Sigmoid colon (tissue), 7 donors: ENCODE measurements around the gene AQP5. TPM values are rescaled to one million over a fixed set of nuclear protein-coding genes. Genes with fewer than 3 reads are reported as not detected.

ENCODE experiments used
- DNase-seq: peaks from one replicate; pipeline ENCODE4 v3.0.0-alpha.2; 2019
- H3K27ac ChIP-seq, 4 donors: fragments of 200-600 bp; sonication (generic); one replicate each; pipeline ENCODE4 v1.5.1; 2016 to 2019; ENCODE audit warnings: mild to moderate bottlenecking in 1 of 4
- H3K27me3 ChIP-seq, 3 donors: fragments of 200-600 bp; sonication (generic); one replicate each; pipeline ENCODE4 v1.5.1; 2019; ENCODE audit warnings: mild to moderate bottlenecking in 1 of 3
- H3K36me3 ChIP-seq, 4 donors: fragments of 200-600 bp; sonication (generic); one replicate each; pipeline ENCODE4 v1.5.1; 2016 to 2019
- H3K4me1 ChIP-seq, 4 donors: fragments of 200-600 bp; sonication (generic); one replicate each; pipeline ENCODE4 v1.5.1; 2017 to 2019
- H3K4me3 ChIP-seq, 4 donors: fragments of 200-600 bp; sonication (generic); one replicate each; pipeline ENCODE4 v1.5.1; 2017 to 2019; ENCODE audit warnings: mild to moderate bottlenecking in 2 of 4, moderate library complexity in 1 of 4
- H3K9me3 ChIP-seq, 4 donors: fragments of 200-600 bp in 3 of 4; sonication (generic) in 3 of 4; one replicate each; pipeline versions ENCODE4 v1.5.1 to v1.6.1; 2013 to 2019
- EP300 ChIP-seq, 4 donors: sonication (generic); formaldehyde crosslinking; IDR thresholded peaks; one replicate each; pipeline ENCODE4 v1.6.1; 2017; ENCODE audit warnings: antibody characterized with exemption in 4 of 4
- POLR2A ChIP-seq, 2 donors: fragments of 450-650 bp; IDR thresholded peaks; one replicate each; pipeline ENCODE4 v1.6.1; 2016; ENCODE audit warnings: antibody characterized with exemption in 2 of 2, mild to moderate bottlenecking in 2 of 2, moderate library complexity in 2 of 2
- POLR2AphosphoS5 ChIP-seq, 4 donors: sonication (generic); formaldehyde crosslinking; IDR thresholded peaks; one replicate each; pipeline ENCODE4 v1.6.1; 2017; ENCODE audit warnings: antibody characterized with exemption in 4 of 4
- WGBS, 2 donors: extraction: QIAGEN DNeasy Blood & Tissue Kit; methylation state at CpG; one replicate each; pipeline ENCODE4 v1.1.7; 2013; 5-methylcytosine and 5-hydroxymethylcytosine counted together
- intact Hi-C: fragments of 100-400 bp; cut with DNase I; formaldehyde crosslinking; loops from one replicate; pipeline ENCODE4 v1.15.1; 2023
- polyA plus RNA-seq, 3 donors: library from polyadenylated mRNA; stranded (reverse); fragments of 200-250 nt; gene quantifications; one replicate each; pipeline ENCODE4 v1.2.3, GENCODE V29; 2013
- total RNA-seq, 4 donors: library from RNA; depleted of rRNA; stranded (reverse); fragments of >200 nt; gene quantifications; one replicate each; pipeline ENCODE4 v1.1.0, GENCODE V29; 2016
- TF ChIP-seq, protein P1 (sequence below), 4 experiments: fragments of 450-650 bp in 3 of 4; fragments of 200-600 bp in 1 of 4; IDR thresholded peaks; one replicate each; pipeline ENCODE4 v1.5.1; 2016 to 2019; ENCODE audit warnings: antibody characterized with exemption in 4 of 4, mild to moderate bottlenecking in 3 of 4, moderate library complexity in 2 of 4
- donor health status: healthy with polysubstance abuse.
- donor health status: Bipolar disorder and iron deficiency.
- donor health status: healthy.

The AQP5 gene
- total and polyA plus RNA-seq, 7 donors, result 0.09 TPM; not detected in 6

DNA sequence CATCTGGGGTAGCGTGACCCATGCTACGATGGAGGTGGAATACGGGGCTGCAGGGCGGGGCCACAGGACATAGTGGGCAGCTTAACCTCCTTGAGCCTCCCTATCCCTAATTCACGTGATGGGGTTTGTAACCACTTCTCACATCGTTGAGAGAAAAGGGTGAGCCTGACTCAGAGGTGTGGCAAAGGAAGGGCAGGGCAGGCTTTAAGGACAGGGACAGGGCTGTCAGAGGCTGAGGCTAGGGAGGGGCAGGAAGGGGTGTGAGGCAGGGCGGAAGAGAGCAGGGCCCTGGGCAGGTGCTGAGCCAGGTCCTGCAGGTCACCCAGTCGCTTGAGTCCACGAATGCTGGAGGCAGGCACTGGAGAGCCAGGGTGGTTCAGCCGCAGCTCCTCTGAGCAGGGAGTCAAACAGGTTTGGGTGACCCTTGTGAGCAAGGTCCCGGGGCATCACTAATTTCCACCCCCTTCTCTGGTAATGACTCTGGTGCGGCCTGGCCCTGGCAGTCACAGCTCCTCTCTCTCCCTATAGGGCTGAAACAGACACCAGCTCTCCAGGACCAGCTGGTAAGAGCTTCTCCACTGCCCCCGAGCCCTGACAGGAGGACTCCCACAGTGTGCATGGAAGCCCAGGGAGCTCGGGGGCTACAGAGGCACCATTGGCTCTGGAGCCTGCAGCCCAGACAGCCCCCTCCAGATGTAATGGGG is 18.6 kb upstream of the AQP5 start:
- Histone ChIP-seq H3K27me3 (no peaks in the 10 kb centered on the region), H3K4me1 (peaks cover 0 to 9% (median 8%) of the 10 kb centered on the region in 4 donors), H3K4me3 (no peak overlapping the region), H3K9me3 (no peaks in the 10 kb centered on the region), H3K27ac (no peak overlapping the region), H3K36me3 (no peaks in the 10 kb centered on the region)
- no peak for DNase-seq
- WGBS, 2 donors, result 50 to 71% methylated on average over 14 of the region's 14 CpGs
- no peak for TF ChIP-seq EP300 (IDR thresholded peaks at IDR 0.05)
- TF ChIP-seq POLR2A (IDR thresholded peaks at IDR 0.05), result no peak
- no peak for TF ChIP-seq POLR2AphosphoS5 (IDR thresholded peaks at IDR 0.05)
- intact Hi-C loops, result no loop called here

DNA sequence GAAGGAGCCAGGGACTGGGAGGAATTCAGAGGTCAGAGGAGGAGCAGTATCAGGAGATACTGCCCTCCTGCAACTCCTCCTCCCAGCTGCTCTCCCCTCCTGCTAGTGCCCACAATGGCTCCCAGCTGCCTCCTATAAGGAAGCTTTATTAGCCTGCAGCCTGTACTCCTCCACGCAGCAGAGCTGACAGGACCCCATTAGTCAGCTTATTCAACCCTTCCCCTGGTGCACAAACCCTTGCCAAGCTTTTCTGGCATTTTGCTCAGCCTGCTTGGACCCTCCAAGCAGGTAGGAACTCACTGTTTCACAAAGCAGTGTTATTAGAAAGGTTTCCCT is 18.1 kb upstream of the AQP5 start:
- no peaks in the 10 kb centered on the region for H3K27me3 ChIP-seq
- no peak overlapping the region for H3K4me3 ChIP-seq
- intact Hi-C loops, result no loop called here
- no peaks in the 10 kb centered on the region for H3K36me3 ChIP-seq
- no peaks in the 10 kb centered on the region for H3K9me3 ChIP-seq
- H3K4me1 ChIP-seq, result peaks cover 0 to 9% (median 8%) of the 10 kb centered on the region in 4 donors
- no peak overlapping the region for H3K27ac ChIP-seq
- 87 to 90% methylated on average over 1 of the region's 1 CpG for WGBS, 2 donors
- TF ChIP-seq POLR2AphosphoS5 (IDR thresholded peaks at IDR 0.05) (no peak), POLR2A (IDR thresholded peaks at IDR 0.05) (no peak), EP300 (IDR thresholded peaks at IDR 0.05) (no peak)
- TF ChIP-seq, protein P1, sequence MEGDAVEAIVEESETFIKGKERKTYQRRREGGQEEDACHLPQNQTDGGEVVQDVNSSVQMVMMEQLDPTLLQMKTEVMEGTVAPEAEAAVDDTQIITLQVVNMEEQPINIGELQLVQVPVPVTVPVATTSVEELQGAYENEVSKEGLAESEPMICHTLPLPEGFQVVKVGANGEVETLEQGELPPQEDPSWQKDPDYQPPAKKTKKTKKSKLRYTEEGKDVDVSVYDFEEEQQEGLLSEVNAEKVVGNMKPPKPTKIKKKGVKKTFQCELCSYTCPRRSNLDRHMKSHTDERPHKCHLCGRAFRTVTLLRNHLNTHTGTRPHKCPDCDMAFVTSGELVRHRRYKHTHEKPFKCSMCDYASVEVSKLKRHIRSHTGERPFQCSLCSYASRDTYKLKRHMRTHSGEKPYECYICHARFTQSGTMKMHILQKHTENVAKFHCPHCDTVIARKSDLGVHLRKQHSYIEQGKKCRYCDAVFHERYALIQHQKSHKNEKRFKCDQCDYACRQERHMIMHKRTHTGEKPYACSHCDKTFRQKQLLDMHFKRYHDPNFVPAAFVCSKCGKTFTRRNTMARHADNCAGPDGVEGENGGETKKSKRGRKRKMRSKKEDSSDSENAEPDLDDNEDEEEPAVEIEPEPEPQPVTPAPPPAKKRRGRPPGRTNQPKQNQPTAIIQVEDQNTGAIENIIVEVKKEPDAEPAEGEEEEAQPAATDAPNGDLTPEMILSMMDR (IDR thresholded peaks at IDR 0.05), result no peak
- no peak for DNase-seq

DNA sequence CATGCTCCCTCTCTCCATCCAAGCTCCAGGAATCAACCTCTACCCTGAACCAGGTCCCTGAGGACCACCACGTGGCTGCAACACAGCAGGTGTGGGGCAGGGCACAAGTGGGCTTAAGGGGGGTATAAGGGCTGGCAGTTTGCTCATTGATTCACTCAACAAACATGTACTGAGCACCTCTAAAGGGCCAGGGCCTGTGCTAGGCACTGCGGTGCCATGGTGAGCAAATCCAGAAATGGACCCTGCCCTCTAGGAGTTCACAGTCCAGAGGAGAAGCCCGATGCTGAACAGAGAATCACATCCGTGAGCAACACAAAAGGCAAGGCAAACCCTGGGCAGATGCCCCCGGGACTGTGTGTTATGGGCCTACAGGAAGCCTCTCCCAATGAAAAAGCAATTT is 17.6 kb upstream of the AQP5 start:
- DNase-seq, result no peak
- Histone ChIP-seq H3K9me3 (no peaks in the 10 kb centered on the region), H3K27ac (no peak overlapping the region), H3K27me3 (no peaks in the 10 kb centered on the region), H3K4me3 (no peak overlapping the region), H3K4me1 (peaks cover 0 to 9% (median 8%) of the 10 kb centered on the region in 4 donors), H3K36me3 (no peaks in the 10 kb centered on the region)
- WGBS, 2 donors, result 87 to 92% methylated on average over 5 of the region's 5 CpGs
- intact Hi-C loops, result no loop called here
- TF ChIP-seq, protein P1 (IDR thresholded peaks at IDR 0.05), result no peak
- TF ChIP-seq POLR2A (IDR thresholded peaks at IDR 0.05), result no peak
- TF ChIP-seq POLR2AphosphoS5 (IDR thresholded peaks at IDR 0.05), result no peak
- TF ChIP-seq EP300 (IDR thresholded peaks at IDR 0.05), result no peak

DNA sequence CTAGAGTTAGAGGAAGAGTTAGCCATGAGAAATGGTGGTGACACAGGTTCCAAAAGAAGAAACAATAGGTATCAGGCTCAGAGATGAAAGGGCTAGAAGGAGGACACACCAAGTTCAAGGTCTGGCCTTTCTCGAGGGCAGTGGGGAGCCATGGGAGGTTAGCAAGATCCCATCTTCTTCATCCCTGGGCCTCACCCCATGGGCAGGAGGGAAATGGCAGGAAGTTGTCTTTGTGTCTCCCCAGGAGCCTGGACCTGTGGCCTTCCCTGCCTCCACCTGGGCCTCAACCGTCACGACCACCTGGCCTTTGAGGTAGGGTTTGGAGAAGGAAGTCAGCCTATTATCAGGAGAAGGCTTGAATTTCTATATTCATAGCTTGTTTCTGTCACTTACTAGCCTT is 17.0 kb upstream of the AQP5 start:
- DNase-seq, result no peak
- Histone ChIP-seq H3K27me3 (no peaks in the 10 kb centered on the region), H3K9me3 (no peaks in the 10 kb centered on the region), H3K36me3 (no peaks in the 10 kb centered on the region), H3K27ac (no peak overlapping the region), H3K4me1 (peaks cover 0 to 9% (median 8%) of the 10 kb centered on the region in 4 donors), H3K4me3 (no peak overlapping the region)
- TF ChIP-seq POLR2A (IDR thresholded peaks at IDR 0.05) (no peak), EP300 (IDR thresholded peaks at IDR 0.05) (no peak), POLR2AphosphoS5 (IDR thresholded peaks at IDR 0.05) (no peak)
- TF ChIP-seq, protein P1 (IDR thresholded peaks at IDR 0.05), result no peak
- WGBS, 2 donors, result 92 to 94% methylated on average over 3 of the region's 3 CpGs
- intact Hi-C loops, result loop anchor here (5.0 kb wide), 1 partner anchor 77 kb away; no protein-coding TSS in a partner anchor

DNA sequence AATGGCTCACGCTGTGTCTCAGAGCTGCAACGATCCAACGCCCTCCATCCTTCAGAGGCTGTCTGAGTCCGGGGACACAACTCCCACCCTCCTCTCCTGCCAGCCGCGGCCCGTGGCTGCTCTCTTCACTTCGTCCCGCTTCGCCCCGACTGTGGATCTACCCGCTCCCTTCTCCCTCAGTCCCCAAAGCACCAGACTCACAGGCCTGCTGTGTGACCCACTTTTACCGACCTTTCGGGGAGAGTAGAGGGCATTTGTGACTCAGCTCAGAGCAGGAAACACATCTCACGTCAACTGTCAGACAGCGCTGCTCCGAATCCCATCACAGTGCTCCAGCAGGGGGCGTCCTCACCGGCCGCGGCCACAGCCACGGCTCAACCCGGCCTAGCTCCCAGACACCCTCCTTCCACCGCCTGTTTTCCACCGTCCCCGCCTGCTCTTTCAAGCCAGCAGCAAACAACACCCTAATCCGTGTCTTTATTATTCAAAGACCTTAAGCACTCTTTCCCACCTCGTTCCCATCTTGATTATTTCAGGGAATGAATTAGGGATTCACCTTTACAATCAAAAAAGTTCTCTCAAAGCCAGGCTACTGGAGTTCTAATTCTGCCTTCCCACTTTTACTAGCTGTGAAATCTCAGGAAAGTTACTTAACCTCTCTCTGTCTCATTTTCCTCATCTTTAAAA is 16.1 kb upstream of the AQP5 start:
- TF ChIP-seq POLR2A (IDR thresholded peaks at IDR 0.05), result no peak
- TF ChIP-seq, protein P1 (IDR thresholded peaks at IDR 0.05), result peak; percentile 38 to 88 (median 72)
- no peak for TF ChIP-seq EP300 (IDR thresholded peaks at IDR 0.05)
- peak in 1 of 4 donors; percentile 27 for TF ChIP-seq POLR2AphosphoS5 (IDR thresholded peaks at IDR 0.05)
- H3K9me3 ChIP-seq, result no peaks in the 10 kb centered on the region
- H3K4me3 ChIP-seq, result peak overlapping the region in 3 of 4 donors; percentile 16 to 34 (median 24)
- WGBS, 2 donors, result 12 to 25% methylated on average over 28 of the region's 28 CpGs
- peaks cover 0 to 9% (median 8%) of the 10 kb centered on the region in 4 donors for H3K4me1 ChIP-seq
- no peaks in the 10 kb centered on the region for H3K27me3 ChIP-seq
- H3K27ac ChIP-seq, result peak overlapping the region in 2 of 4 donors; percentile 23 to 40
- no peaks in the 10 kb centered on the region for H3K36me3 ChIP-seq
- peak; percentile 88 for DNase-seq
- intact Hi-C loops, result loop anchor here (5.0 kb wide), 1 partner anchor 78 kb away; no protein-coding TSS in a partner anchor
